Testis (tissue), 2 donors: Measurements from ENCODE around the gene PLCB1.

Source experiments
- POLR2A ChIP-seq: fragments of 450-650 bp; IDR thresholded peaks from one replicate; pipeline ENCODE4 v1.6.1; 2017; ENCODE audit warnings: antibody characterized with exemption, mild to moderate bottlenecking, moderate library complexity
- TF ChIP-seq, protein P1 (sequence below), 3 experiments: fragments of 450-650 bp in 2 of 3; fragments of 200-600 bp in 1 of 3; sonication (generic) in 1 of 3; IDR thresholded peaks; one replicate each; pipeline ENCODE4 v1.5.1; 2016 to 2019; ENCODE audit warnings: antibody characterized with exemption in 3 of 3, mild to moderate bottlenecking in 2 of 3, moderate library complexity in 1 of 3

DNA sequence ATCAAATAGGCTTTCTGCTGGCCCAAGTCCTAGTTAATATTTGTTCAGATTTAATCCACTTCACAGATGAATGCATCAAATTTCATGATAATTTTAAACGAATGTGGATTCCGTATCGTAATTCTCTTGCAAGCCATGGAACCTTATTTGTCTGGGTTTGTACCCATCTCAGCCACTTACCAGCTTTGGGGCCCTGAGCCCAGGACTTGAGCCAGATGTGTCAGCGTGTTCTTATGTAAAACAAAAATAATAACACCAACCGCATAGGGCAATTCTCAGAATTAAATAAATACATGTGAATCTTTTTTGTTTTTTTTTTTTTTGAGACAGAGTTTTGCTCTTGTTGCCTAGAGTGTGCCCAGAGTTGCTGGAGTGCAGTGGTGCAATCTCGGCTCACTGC lies 654.3 kb downstream of the PLCB1 start:
- TF ChIP-seq, protein P1, sequence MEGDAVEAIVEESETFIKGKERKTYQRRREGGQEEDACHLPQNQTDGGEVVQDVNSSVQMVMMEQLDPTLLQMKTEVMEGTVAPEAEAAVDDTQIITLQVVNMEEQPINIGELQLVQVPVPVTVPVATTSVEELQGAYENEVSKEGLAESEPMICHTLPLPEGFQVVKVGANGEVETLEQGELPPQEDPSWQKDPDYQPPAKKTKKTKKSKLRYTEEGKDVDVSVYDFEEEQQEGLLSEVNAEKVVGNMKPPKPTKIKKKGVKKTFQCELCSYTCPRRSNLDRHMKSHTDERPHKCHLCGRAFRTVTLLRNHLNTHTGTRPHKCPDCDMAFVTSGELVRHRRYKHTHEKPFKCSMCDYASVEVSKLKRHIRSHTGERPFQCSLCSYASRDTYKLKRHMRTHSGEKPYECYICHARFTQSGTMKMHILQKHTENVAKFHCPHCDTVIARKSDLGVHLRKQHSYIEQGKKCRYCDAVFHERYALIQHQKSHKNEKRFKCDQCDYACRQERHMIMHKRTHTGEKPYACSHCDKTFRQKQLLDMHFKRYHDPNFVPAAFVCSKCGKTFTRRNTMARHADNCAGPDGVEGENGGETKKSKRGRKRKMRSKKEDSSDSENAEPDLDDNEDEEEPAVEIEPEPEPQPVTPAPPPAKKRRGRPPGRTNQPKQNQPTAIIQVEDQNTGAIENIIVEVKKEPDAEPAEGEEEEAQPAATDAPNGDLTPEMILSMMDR (IDR thresholded peaks at IDR 0.05) = no peak
- TF ChIP-seq POLR2A = no peak
